ENCODE data around the gene PAK1.

GRCh38 chr11:77310721-77311120 lies 163.2 kb downstream of the PAK1 start:
- TF ChIP-seq CTCF (conservative IDR thresholded peaks at IDR 0.05; ENCODE audit: low read depth, low read length) (no peak), EZH2phosphoT487 (IDR thresholded peaks at IDR 0.05; ENCODE audit: borderline replicate concordance, low read length) (no peak), EZH2 (IDR thresholded peaks at IDR 0.05; ENCODE audit: low read length, unreplicated experiment) (no peak)
